ENCODE results near the gene MYZAP. TPM values are rescaled to one million over a fixed set of nuclear protein-coding genes. Genes with fewer than 3 reads are reported as not detected.

MYZAP gene
- total RNA-seq, 1 experiment from 2014 or later: 1.4 TPM

GRCh38 chr15:57562196-57562769 is 29.4 kb upstream of the MYZAP start:
- DNase-seq (ENCODE audit: low read depth): no peak

- no peak for DNase-seq (ENCODE audit: low read depth)
Observed at GRCh38 chr15:57563416-57563815, 28.3 kb upstream of the MYZAP start.

- peak; percentile 29 for DNase-seq (ENCODE audit: low read depth)
Observed at GRCh38 chr15:57565311-57565710, 26.4 kb upstream of the MYZAP start.

GRCh38 chr15:57566834-57567233 is 24.9 kb upstream of the MYZAP start:
- DNase-seq (ENCODE audit: low read depth): no peak

GRCh38 chr15:57567891-57568290 is 23.8 kb upstream of the MYZAP start:
- no peak for DNase-seq (ENCODE audit: low read depth)

- DNase-seq (ENCODE audit: low read depth): no peak
Observed at GRCh38 chr15:57568299-57568698, 23.4 kb upstream of the MYZAP start.

- DNase-seq (ENCODE audit: low read depth): no peak
Observed at GRCh38 chr15:57570340-57570739, 21.4 kb upstream of the MYZAP start.

GRCh38 chr15:57570994-57571393 is 20.7 kb upstream of the MYZAP start:
- DNase-seq (ENCODE audit: low read depth): peak; percentile 36

- DNase-seq (ENCODE audit: low read depth): no peak
Observed at GRCh38 chr15:57571725-57572124, 20.0 kb upstream of the MYZAP start.

GRCh38 chr15:57572468-57572867 is 19.2 kb upstream of the MYZAP start:
- no peak for DNase-seq (ENCODE audit: low read depth)

GRCh38 chr15:57573151-57573550 is 18.6 kb upstream of the MYZAP start:
- DNase-seq (ENCODE audit: low read depth): no peak

- no peak for DNase-seq (ENCODE audit: low read depth)
Observed at GRCh38 chr15:57575363-57575762, 16.3 kb upstream of the MYZAP start.

GRCh38 chr15:57578288-57578900 is 13.3 kb upstream of the MYZAP start:
- no peak for DNase-seq (ENCODE audit: low read depth)

- no peak for DNase-seq (ENCODE audit: low read depth)
Observed at GRCh38 chr15:57580428-57580827, 11.3 kb upstream of the MYZAP start.

GRCh38 chr15:57580866-57581265 is 10.8 kb upstream of the MYZAP start:
- no peak for DNase-seq (ENCODE audit: low read depth)

- no peak for DNase-seq (ENCODE audit: low read depth)
Observed at GRCh38 chr15:57582090-57582489, 9.6 kb upstream of the MYZAP start.

- no peak for DNase-seq (ENCODE audit: low read depth)
Observed at GRCh38 chr15:57583282-57583681, 8.4 kb upstream of the MYZAP start.

GRCh38 chr15:57583720-57584119 is 8.0 kb upstream of the MYZAP start:
- DNase-seq (ENCODE audit: low read depth): no peak

GRCh38 chr15:57586661-57587424 is 4.9 kb upstream of the MYZAP start:
- no peak for DNase-seq (ENCODE audit: low read depth)

- DNase-seq (ENCODE audit: low read depth): no peak
Observed at GRCh38 chr15:57589281-57589680, 2.4 kb upstream of the MYZAP start.

GRCh38 chr15:57589754-57590153 is 1.9 kb upstream of the MYZAP start:
- DNase-seq (ENCODE audit: low read depth): no peak

GRCh38 chr15:57591237-57591821 is 375 bp upstream of the MYZAP start:
- DNase-seq (ENCODE audit: low read depth): peak; percentile 17

- no peak for DNase-seq (ENCODE audit: low read depth)
Observed at GRCh38 chr15:57592426-57592825, 722 bp downstream of the MYZAP start.

Measured in Daoy (cell line).